Prostate gland (tissue), 2 donors: ENCODE measurements around the gene FES. TPM values are rescaled to one million over a fixed set of nuclear protein-coding genes. Genes with fewer than 3 reads are reported as not detected.

ENCODE experiments used
- DNase-seq: peaks from one replicate; pipeline ENCODE4 v3.0.0-alpha.2; 2019; ENCODE audit warnings: low spot score
- H3K27ac ChIP-seq, 2 donors: fragments of 200-600 bp; sonication (generic); 2 replicates each; pipeline ENCODE4 v1.5.1; 2017 to 2019
- H3K27me3 ChIP-seq: fragments of 200-600 bp; sonication (generic); replicated peaks from 2 replicates; pipeline ENCODE4 v1.5.1; 2019; ENCODE audit not compliant: insufficient read depth
- H3K36me3 ChIP-seq, 2 donors: fragments of 200-600 bp; sonication (generic); 1 replicate in 1 of 2; 2 replicates in 1 of 2; pipeline versions ENCODE4 v1.5.1 to v1.8.1; 2017 to 2019
- H3K4me1 ChIP-seq: fragments of 200-600 bp; sonication (generic); replicated peaks from 2 replicates; pipeline ENCODE4 v1.5.1; 2019
- H3K4me3 ChIP-seq, 2 donors: fragments of 200-600 bp; sonication (generic); 2 replicates each; pipeline ENCODE4 v1.5.1; 2017 to 2019
- H3K9me3 ChIP-seq: fragments of 200-600 bp; sonication (generic); 2 replicates; pipeline ENCODE4 v1.5.1; 2017
- CTCF ChIP-seq, 4 experiments: fragments of 200-600 bp in 2 of 4; fragments of 450-650 bp in 2 of 4; sonication (generic) in 2 of 4; IDR thresholded peaks; 1 replicate in 3 of 4; 2 replicates in 1 of 4; pipeline ENCODE4 v1.5.1; 2016 to 2019; ENCODE audit warnings: antibody characterized with exemption in 4 of 4, mild to moderate bottlenecking in 2 of 4, moderate library complexity in 2 of 4
- POLR2A ChIP-seq: fragments of 450-650 bp; IDR thresholded peaks from one replicate; pipeline ENCODE4 v1.6.1; 2016; ENCODE audit warnings: antibody characterized with exemption, mild to moderate bottlenecking
- POLR2AphosphoS5 ChIP-seq: sonication (generic); formaldehyde crosslinking; IDR thresholded peaks from one replicate; pipeline ENCODE4 v1.6.1; 2017; ENCODE audit warnings: antibody characterized with exemption
- WGBS: methylation state at CpG from one replicate; pipeline ENCODE4 v1.1.5; 2018; 5-methylcytosine and 5-hydroxymethylcytosine counted together
- intact Hi-C: fragments of 100-400 bp; cut with DNase I; formaldehyde crosslinking; loops from one replicate; pipeline ENCODE4 v1.14.2; 2022
- total RNA-seq, 2 donors: library from RNA; depleted of rRNA; stranded (reverse); fragments of >200 nt; gene quantifications; one replicate each; pipeline ENCODE4 v1.1.0, GENCODE V29; 2016

Gene FES
- total RNA-seq, 2 donors from 2014 or later = 22.8 to 33.9 TPM

GRCh38 chr15:90877315-90877714 is 7.0 kb upstream of the FES start:
- WGBS = 90% methylated on average over 14 of the region's 14 CpGs
- Histone ChIP-seq H3K9me3 (no peaks in the 10 kb centered on the region), H3K27me3 (no peaks in the 10 kb centered on the region), H3K27ac (no peak overlapping the region), H3K4me3 (no peak overlapping the region), H3K4me1 (peaks cover 20% of the 10 kb centered on the region), H3K36me3 (peaks cover 20 to 61% of the 10 kb centered on the region in 2 donors)
- no peak for DNase-seq
- no peak for TF ChIP-seq POLR2AphosphoS5
- no peak for TF ChIP-seq CTCF (IDR thresholded peaks at IDR 0.05)
- TF ChIP-seq POLR2A = no peak
- intact Hi-C loops = no loop called here

GRCh38 chr15:90877996-90878395 is 6.3 kb upstream of the FES start:
- DNase-seq = no peak
- 88% methylated on average over 14 of the region's 14 CpGs for WGBS
- Histone ChIP-seq H3K36me3 (peaks cover 20 to 61% of the 10 kb centered on the region in 2 donors), H3K4me1 (peaks cover 16% of the 10 kb centered on the region), H3K27ac (no peak overlapping the region), H3K9me3 (no peaks in the 10 kb centered on the region), H3K27me3 (no peaks in the 10 kb centered on the region), H3K4me3 (no peak overlapping the region)
- TF ChIP-seq POLR2AphosphoS5 (no peak), POLR2A (no peak), CTCF (IDR thresholded peaks at IDR 0.05) (no peak)
- intact Hi-C loops = no loop called here

- no peak for DNase-seq
- Histone ChIP-seq H3K36me3 (peaks cover 20 to 61% of the 10 kb centered on the region in 2 donors), H3K27me3 (no peaks in the 10 kb centered on the region), H3K9me3 (no peaks in the 10 kb centered on the region), H3K27ac (no peak overlapping the region), H3K4me1 (peaks cover 10% of the 10 kb centered on the region), H3K4me3 (no peak overlapping the region)
- TF ChIP-seq POLR2A (no peak), POLR2AphosphoS5 (no peak), CTCF (IDR thresholded peaks at IDR 0.05) (no peak)
- WGBS = 92% methylated on average over 15 of the region's 15 CpGs
- intact Hi-C loops = no loop called here
Observed at GRCh38 chr15:90878660-90879059, 5.6 kb upstream of the FES start.

GRCh38 chr15:90879730-90880366 is 4.5 kb upstream of the FES start:
- H3K36me3 ChIP-seq = peaks cover 20 to 61% of the 10 kb centered on the region in 2 donors
- no peaks in the 10 kb centered on the region for H3K27me3 ChIP-seq
- no peak overlapping the region for H3K4me3 ChIP-seq
- peaks cover 5% of the 10 kb centered on the region for H3K4me1 ChIP-seq
- intact Hi-C loops = loop anchor here (10.0 kb wide), 1 partner anchor 565 kb away; no protein-coding TSS in a partner anchor
- no peak overlapping the region for H3K27ac ChIP-seq
- no peak for DNase-seq
- WGBS = 84% methylated on average over 33 of the region's 35 CpGs
- TF ChIP-seq POLR2A (no peak), POLR2AphosphoS5 (no peak), CTCF (IDR thresholded peaks at IDR 0.05) (no peak)
- H3K9me3 ChIP-seq = no peaks in the 10 kb centered on the region
